Karpas-422 (cell line): ENCODE measurements around the gene KIAA2012. TPM values are rescaled to one million over a fixed set of nuclear protein-coding genes. Genes with fewer than 3 reads are reported as not detected.
A peak's percentile ranks its signal among the peaks of the same experiment; 100 is the strongest.
"Not testable (repeated sequence)": the region's sequence is repeated elsewhere in the genome, so short reads cannot be mapped to it uniquely, and the experiment has no call there.

Experiments
- DNase-seq: peaks from one replicate; pipeline ENCODE4 v3.0.0-alpha.2; 2015
- H2AFZ ChIP-seq: fragments of 200-600 bp; sonication (generic); 2 replicates; pipeline ENCODE4 v1.6.1; 2014; ENCODE audit warnings: antibody characterized with exemption, low read length, mixed read lengths
- H3K27ac ChIP-seq: fragments of 200-600 bp; sonication (generic); 2 replicates; pipeline ENCODE4 v1.5.1; 2014; ENCODE audit warnings: mild to moderate bottlenecking, low read length, moderate library complexity
- H3K27me3 ChIP-seq: fragments of 200-600 bp; sonication (generic); 2 replicates; pipeline ENCODE4 v1.6.1; 2014; ENCODE audit warnings: low read length, mixed read lengths
- H3K36me3 ChIP-seq: fragments of 200-600 bp; sonication (generic); 2 replicates; pipeline ENCODE4 v1.6.1; 2014; ENCODE audit warnings: low read length, mixed read lengths; ENCODE audit not compliant: insufficient read depth
- H3K4me1 ChIP-seq: fragments of 200-600 bp; sonication (generic); 2 replicates; pipeline ENCODE4 v1.6.1; 2014; ENCODE audit warnings: mild to moderate bottlenecking, low read length, mixed read lengths
- H3K4me2 ChIP-seq: fragments of 200-600 bp; sonication (generic); 2 replicates; pipeline ENCODE4 v1.6.1; 2014; ENCODE audit warnings: low read length, low read depth, mild to moderate bottlenecking; ENCODE audit not compliant: poor library complexity, severe bottlenecking
- H3K4me3 ChIP-seq: fragments of 200-600 bp; sonication (generic); 2 replicates; pipeline ENCODE4 v1.5.1; 2014; ENCODE audit warnings: mild to moderate bottlenecking, antibody characterized with exemption, low read length, mixed read lengths
- H3K79me2 ChIP-seq: fragments of 200-600 bp; sonication (generic); 2 replicates; pipeline ENCODE4 v1.6.1; 2014; ENCODE audit warnings: mild to moderate bottlenecking, low read length, mixed read lengths
- H3K9ac ChIP-seq: fragments of 200-600 bp; sonication (generic); 2 replicates; pipeline ENCODE4 v1.6.0; 2014; ENCODE audit warnings: low read length
- H3K9me2 ChIP-seq: fragments of 200-600 bp; sonication (generic), shearing (Covaris generic); replicated peaks from 2 replicates; pipeline ENCODE4 v1.6.0; 2014; ENCODE audit warnings: mild to moderate bottlenecking, low read length, moderate library complexity; ENCODE audit not compliant: insufficient read depth
- H3K9me3 ChIP-seq: fragments of 300-700, 200-600 bp; sonication (generic); 2 replicates; pipeline ENCODE4 v1.6.1; 2014; ENCODE audit warnings: low read length, mixed read lengths
- H4K20me1 ChIP-seq: fragments of 200-600 bp; sonication (generic); 2 replicates; pipeline ENCODE4 v1.6.1; 2014; ENCODE audit warnings: mild to moderate bottlenecking, antibody characterized with exemption, low read length, low read depth; ENCODE audit not compliant: insufficient read depth
- total RNA-seq: library from RNA; depleted of rRNA; stranded (reverse); fragments of >200 nt; shearing (Covaris generic); gene quantifications from 2 replicates; pipeline ENCODE4 v1.2.3, GENCODE V29; 2014; ENCODE audit warnings: low replicate concordance

KIAA2012 gene
- total RNA-seq, 1 experiment from 2014 or later: 0.89 TPM

DNA sequence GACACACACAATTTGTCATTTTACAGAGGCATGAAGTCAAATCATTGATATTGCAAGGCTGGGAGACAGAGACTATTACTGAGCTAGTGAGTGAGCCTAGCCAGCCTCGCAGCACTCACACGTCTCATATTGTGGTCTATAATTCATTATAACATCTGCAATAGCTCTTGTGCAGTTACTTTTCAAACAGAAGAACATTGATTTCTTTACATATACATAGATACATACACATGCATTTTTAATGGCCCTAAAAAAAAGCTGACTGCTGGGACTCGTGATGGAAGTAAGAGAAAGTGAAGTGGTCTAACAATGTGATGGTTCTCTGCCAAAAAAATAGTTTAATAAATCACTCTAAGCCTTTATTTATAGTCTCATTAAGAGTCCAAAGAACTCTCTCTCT, 56.8 kb downstream of the KIAA2012 start:
- Histone ChIP-seq H3K4me3 (no peak overlapping the region), H3K9me2 (no peaks in the 10 kb centered on the region), H4K20me1 (no peaks in the 10 kb centered on the region), H3K9ac (no peak overlapping the region), H3K9me3 (no peaks in the 10 kb centered on the region), H3K4me2 (no peak overlapping the region), H3K36me3 (no peaks in the 10 kb centered on the region), H3K79me2 (no peaks in the 10 kb centered on the region), H3K27ac (no peak overlapping the region), H3K27me3 (no peaks in the 10 kb centered on the region), H3K4me1 (no peaks in the 10 kb centered on the region), H2AFZ (no peak overlapping the region)
- DNase-seq: no peak

DNA sequence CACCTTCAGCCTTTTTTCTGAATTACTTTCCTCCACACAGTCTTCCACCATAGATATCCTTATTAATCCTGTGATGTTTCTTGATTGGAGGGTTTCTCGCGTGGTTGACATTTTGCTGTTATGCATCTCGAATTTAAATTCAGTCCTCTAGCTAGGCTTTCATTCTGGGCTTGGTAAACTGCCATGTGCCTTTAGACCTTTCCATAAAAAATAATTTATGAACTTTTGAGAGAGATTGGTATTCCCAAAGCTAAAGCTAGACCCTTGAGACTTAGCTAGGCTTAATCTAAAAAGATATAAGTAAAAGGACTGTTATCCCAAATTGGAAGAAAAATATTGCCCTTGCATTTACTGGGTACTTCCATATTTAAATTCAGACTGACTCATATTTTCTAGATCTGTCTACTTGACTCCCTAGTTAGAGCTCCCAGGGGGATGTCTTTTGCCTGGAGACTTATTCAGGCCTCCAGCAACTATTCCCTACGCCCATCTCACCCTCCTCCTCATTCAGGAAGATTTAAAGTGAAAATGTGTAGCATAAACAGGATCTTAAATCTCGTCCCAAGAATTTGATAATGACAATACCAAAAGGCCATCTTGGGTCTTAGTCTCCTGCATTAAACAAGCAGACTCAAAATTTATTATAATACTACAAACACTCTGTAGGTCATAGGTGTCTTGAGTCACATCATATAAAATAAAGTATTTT, 60.3 kb downstream of the KIAA2012 start:
- Histone ChIP-seq H3K9ac (no peak overlapping the region), H3K4me3 (no peak overlapping the region), H3K36me3 (no peaks in the 10 kb centered on the region), H3K9me2 (no peaks in the 10 kb centered on the region), H3K9me3 (no peaks in the 10 kb centered on the region), H3K79me2 (no peaks in the 10 kb centered on the region), H3K27me3 (no peaks in the 10 kb centered on the region), H4K20me1 (no peaks in the 10 kb centered on the region), H3K4me1 (peaks cover 2% of the 10 kb centered on the region), H3K4me2 (no peak overlapping the region), H2AFZ (no peak overlapping the region), H3K27ac (no peak overlapping the region)
- no peak for DNase-seq

- H3K79me2 ChIP-seq: no peaks in the 10 kb centered on the region
- H3K9me3 ChIP-seq: no peaks in the 10 kb centered on the region
- DNase-seq: no peak
- no peaks in the 10 kb centered on the region for H3K9me2 ChIP-seq
- no peaks in the 10 kb centered on the region for H4K20me1 ChIP-seq
- H3K36me3 ChIP-seq: no peaks in the 10 kb centered on the region
- H2AFZ ChIP-seq: no peak overlapping the region
- no peaks in the 10 kb centered on the region for H3K27me3 ChIP-seq
- H3K4me3 ChIP-seq: no peak overlapping the region
- H3K9ac ChIP-seq: no peak overlapping the region
- no peak overlapping the region for H3K27ac ChIP-seq
- H3K4me2 ChIP-seq: no peak overlapping the region
- peaks cover 7% of the 10 kb centered on the region for H3K4me1 ChIP-seq
Observed at GRCh38 chr2:202133909-202134265, 60.8 kb downstream of the KIAA2012 start.

GRCh38 chr2:202135091-202135874, 62.2 kb downstream of the KIAA2012 start:
- Histone ChIP-seq H3K9me3 (no peaks in the 10 kb centered on the region), H3K9me2 (no peaks in the 10 kb centered on the region), H3K4me2 (no peak overlapping the region), H3K79me2 (no peaks in the 10 kb centered on the region), H3K27me3 (no peaks in the 10 kb centered on the region), H3K9ac (no peak overlapping the region), H3K36me3 (no peaks in the 10 kb centered on the region), H4K20me1 (no peaks in the 10 kb centered on the region), H3K27ac (no peak overlapping the region), H3K4me3 (no peak overlapping the region), H2AFZ (no peak overlapping the region), H3K4me1 (peaks cover 21% of the 10 kb centered on the region)
- DNase-seq: no peak

GRCh38 chr2:202136039-202136438, 63.0 kb downstream of the KIAA2012 start:
- not testable (repeated sequence) for H3K4me2 ChIP-seq, H3K27ac ChIP-seq, H3K27me3 ChIP-seq, DNase-seq, H3K36me3 ChIP-seq, H3K4me3 ChIP-seq, H3K9me2 ChIP-seq, H2AFZ ChIP-seq, H4K20me1 ChIP-seq, H3K9ac ChIP-seq, H3K9me3 ChIP-seq, H3K79me2 ChIP-seq
- H3K4me1 ChIP-seq: peaks cover 29% of the 10 kb centered on the region

DNA sequence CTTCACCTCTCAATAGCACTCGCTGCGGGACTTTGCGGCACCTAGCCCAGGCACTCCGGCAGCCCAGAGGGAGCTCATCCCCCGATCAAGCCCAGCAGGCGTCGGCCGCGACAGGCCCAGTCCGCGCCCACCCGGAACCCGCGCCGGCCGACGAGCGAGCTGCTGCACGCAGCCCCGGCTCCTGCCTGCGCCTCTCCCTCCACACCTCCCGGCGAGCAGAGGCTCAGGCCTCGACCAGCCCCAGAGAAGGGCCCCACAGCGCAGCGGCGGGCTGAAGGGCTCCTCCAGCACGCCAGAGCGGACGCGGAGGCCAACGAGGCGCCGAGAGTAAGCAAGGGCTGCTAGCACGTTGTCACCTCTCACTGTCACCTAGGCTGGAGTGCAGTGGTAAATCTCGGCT, 63.5 kb downstream of the KIAA2012 start:
- Histone ChIP-seq H3K79me2 (no peaks in the 10 kb centered on the region), H3K36me3 (no peaks in the 10 kb centered on the region), H3K9ac (no peak overlapping the region), H3K9me2 (no peaks in the 10 kb centered on the region), H3K4me3 (no peak overlapping the region), H4K20me1 (no peaks in the 10 kb centered on the region), H3K4me2 (no peak overlapping the region), H3K9me3 (no peaks in the 10 kb centered on the region), H2AFZ (no peak overlapping the region), H3K4me1 (peaks cover 34% of the 10 kb centered on the region), H3K27me3 (no peaks in the 10 kb centered on the region), H3K27ac (no peak overlapping the region)
- DNase-seq: no peak

- Histone ChIP-seq H3K4me3 (peak overlapping the region; percentile 53; the same call in 1 of the 2 replicates), H2AFZ (peak overlapping the region; percentile 76), H3K4me2 (peak overlapping the region; percentile 63), H3K9me2 (no peaks in the 10 kb centered on the region), H3K36me3 (no peaks in the 10 kb centered on the region), H3K79me2 (no peaks in the 10 kb centered on the region), H3K27ac (peak overlapping the region; percentile 90), H4K20me1 (no peaks in the 10 kb centered on the region), H3K9ac (peak overlapping the region; percentile 62), H3K27me3 (no peaks in the 10 kb centered on the region), H3K9me3 (no peaks in the 10 kb centered on the region), H3K4me1 (peaks cover 62% of the 10 kb centered on the region)
- peak; percentile 52 for DNase-seq
Observed at GRCh38 chr2:202140522-202141252, 67.6 kb downstream of the KIAA2012 start.

GRCh38 chr2:202141329-202141947, 68.4 kb downstream of the KIAA2012 start:
- H2AFZ ChIP-seq: peak overlapping the region; percentile 76

More at GRCh38 chr2:202141329-202141947, 68.4 kb downstream of the KIAA2012 start:
- Histone ChIP-seq H4K20me1 (no peaks in the 10 kb centered on the region), H3K9me3 (no peaks in the 10 kb centered on the region), H3K27ac (peak overlapping the region; percentile 90), H3K36me3 (no peaks in the 10 kb centered on the region), H3K9ac (peak overlapping the region; percentile 62), H3K4me2 (peak overlapping the region; percentile 63), H3K4me3 (peak overlapping the region; percentile 53; the same call in 1 of the 2 replicates), H3K4me1 (peaks cover 62% of the 10 kb centered on the region), H3K79me2 (no peaks in the 10 kb centered on the region), H3K27me3 (no peaks in the 10 kb centered on the region), H3K9me2 (no peaks in the 10 kb centered on the region)
- peak; percentile 90 for DNase-seq
